Hematopoietic multipotent progenitor cell (in vitro differentiated cells): ENCODE results near the gene ABCG1. TPM values are rescaled to one million over a fixed set of nuclear protein-coding genes. Genes with fewer than 3 reads are reported as not detected.

ENCODE experiments used
- DNase-seq, 3 donors: peaks; one replicate each; pipeline ENCODE4 v3.0.0-alpha.2; 2011 to 2015; ENCODE audit warnings: low read depth in 2 of 3, low spot score in 2 of 3
- total RNA-seq: library from RNA; depleted of rRNA; stranded (reverse); fragments of >200 nt; gene quantifications from one replicate; pipeline ENCODE4 v1.2.3, GENCODE V29; 2012

ABCG1 gene
- total RNA-seq, 1 donor: 45.5 TPM

DNA sequence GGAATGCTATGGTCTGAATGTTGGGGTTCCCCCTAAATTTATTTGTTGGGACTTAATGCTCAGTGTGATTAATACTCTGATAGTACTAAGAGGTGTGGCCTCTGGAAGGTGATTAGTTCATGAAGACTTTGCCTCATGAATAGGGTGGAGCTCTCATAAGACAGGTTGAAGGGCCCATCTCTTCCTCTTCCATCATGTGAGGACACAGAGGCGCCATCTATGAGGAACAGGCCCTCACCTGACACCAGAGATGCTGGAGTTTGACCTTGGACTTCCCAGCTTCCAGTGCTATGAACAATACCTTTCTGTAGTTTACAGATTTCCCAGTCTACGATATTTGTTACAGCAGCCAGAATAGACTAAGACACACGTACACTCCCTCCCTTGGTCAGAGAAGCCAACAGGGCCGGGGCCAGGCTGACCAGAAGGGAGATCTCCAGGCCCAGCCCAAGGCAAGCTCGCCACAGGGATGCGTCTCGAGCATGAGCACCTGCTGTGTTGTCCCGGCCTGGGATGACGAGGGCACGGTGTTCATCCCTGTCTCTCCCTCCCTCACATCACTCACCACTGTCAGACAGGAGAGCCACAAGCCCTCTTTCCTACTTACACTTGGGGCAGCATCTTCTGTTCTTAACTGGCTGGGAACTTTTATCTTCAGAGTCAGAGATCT is 4.7 kb upstream of the ABCG1 start:
- no peak for DNase-seq

DNA sequence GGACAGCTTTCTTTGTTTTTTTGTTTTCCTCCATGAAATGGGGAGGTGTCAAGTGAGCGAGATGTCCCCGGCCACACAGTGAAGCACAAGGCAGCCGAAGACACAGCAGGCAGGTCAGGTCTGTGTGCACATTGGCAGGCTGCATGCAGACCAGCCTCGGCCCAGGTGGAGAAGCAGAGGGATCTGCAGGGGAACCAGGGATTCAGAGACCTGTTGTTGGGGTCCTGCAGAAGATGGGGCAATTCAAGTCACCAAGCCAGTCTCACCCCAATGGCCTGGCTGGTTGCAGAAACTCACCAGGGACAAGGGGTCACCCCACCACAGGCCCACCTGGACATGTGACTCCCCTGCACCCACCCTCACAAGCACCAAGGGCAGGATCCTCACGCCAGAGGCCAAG is 4.0 kb upstream of the ABCG1 start:
- DNase-seq: no peak

DNA sequence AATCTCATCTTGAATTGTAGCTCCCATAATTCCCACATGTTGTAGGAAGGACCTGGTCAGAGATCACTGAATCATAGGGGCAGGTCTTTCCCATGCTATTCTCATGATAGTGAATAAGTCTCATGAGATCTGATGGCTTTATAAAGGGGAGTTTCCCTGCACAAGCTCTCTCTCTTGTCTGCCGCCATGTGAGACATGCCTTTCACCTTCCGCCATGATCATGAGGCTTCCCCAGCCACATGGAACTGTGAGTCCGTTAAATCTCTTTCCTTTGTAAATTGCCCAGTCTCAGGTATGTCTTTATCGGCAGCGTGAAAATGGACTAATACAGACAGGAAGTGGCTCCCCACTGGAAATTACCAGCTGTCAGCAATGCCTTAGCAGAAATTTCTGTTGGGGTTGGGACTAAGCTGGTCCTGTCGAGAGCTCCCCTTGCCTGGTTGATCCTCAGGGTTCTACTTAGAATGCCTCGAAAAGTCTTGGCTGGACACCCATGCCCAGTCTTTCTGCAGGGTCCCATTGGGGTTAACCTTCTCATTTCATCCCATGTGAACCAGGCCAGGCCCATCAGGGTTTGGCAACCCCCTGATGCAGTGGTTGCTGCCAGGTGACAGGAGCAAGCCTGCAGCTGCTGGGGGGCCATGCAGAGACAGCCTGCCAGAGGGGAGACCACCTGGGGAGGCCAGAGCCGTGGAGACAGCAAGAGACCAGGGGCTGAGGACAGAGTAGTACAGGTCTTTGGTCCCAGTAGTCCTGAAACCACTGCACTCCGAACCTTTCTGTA is 2.8 kb upstream of the ABCG1 start:
- no peak for DNase-seq

DNA sequence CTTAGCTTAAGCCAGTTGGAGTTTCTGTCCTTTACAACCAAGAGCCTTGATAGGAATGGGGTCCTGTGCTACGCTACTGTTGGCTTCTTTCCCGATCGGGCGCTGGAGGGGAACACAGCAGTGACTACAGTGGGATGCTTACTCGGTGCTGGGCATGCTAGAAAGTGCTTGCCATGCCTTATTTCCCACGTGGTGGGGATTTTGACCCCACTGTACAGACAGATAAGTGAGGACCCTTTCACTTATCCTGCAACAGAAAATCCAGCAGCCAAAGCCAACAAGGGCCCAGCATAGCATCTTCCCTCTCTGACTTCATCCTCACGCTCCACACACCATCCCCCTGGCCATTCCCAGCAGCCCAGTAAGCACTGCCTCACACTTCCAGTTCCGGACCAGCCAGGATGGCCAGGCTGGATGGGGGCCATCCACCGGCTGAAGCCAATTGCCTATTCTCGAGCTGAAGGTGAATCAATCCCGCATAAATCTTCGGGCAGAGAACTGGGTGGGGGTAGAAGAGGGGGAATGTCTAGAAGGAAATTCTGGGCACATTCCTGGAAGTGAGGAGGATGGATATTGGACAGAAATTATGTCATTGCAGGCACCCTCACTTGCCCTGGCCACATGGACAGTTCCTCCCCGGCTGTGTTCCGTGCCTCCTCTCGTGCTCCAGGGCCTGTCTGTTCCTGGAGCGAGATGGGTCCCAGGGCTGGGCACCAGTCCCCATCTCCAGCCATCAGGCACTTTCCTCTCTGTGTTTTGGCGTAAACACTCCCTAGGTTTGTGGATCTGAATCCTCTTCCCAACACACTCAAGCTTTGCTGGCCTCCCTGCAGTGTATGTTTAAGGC is 2.0 kb upstream of the ABCG1 start:
- no peak for DNase-seq

DNA sequence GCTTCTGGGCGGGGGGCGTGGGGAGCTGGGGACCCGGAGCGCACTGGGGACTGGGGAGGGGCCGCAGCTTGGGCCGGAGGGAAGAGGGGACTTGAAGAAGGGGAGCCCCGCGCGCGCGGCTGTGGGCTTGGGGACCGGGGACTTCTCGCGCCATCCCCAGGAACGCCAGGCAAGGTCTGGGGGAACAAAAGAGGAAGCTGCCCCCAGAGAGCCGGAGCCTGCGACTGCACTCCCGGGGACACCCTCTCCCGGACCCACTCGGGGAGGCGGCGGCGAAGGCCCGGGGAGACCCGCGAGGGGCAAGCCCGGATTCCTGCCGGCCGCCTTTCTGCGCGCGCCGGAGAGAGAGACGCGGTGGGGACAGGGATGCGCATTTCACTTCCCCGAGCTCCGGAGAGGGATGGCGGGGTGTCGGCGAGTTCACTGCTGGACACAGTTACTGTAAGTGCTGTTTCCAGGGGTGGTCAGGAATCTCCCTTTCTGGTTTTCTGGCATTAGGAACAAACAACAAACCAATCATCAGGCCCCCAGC is 732 bp downstream of the ABCG1 start:
- peak in 2 of 3 donors; percentile 31 to 55 for DNase-seq

DNA sequence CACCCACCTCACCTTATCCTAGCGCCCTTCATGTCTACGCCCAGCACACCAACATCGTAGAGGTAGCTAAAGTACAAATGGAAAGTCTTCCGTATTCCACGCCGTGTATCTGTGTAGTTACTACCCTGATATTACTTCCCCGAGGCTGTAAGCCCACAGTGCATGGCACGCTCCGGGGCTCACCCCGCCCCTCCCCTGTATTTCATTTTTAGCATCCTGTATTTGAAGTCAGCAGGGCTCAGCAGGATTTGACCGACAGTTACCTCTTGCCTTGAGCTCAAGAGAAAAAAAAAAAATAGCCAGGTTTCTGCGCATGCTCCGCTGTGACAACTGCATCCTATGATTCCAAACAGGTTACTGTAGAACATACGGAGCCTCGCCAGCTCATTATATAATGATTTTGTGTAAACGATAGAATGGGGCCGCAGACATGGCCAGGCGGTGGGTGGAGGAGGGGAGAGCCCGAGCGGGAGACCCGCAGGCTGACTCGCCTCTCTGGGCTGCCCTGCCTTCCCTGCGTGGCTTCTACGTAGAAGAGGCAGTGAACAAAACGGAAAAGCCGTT is 1.3 kb downstream of the ABCG1 start:
- DNase-seq: peak; percentile 78 to 96 (median 91)

DNA sequence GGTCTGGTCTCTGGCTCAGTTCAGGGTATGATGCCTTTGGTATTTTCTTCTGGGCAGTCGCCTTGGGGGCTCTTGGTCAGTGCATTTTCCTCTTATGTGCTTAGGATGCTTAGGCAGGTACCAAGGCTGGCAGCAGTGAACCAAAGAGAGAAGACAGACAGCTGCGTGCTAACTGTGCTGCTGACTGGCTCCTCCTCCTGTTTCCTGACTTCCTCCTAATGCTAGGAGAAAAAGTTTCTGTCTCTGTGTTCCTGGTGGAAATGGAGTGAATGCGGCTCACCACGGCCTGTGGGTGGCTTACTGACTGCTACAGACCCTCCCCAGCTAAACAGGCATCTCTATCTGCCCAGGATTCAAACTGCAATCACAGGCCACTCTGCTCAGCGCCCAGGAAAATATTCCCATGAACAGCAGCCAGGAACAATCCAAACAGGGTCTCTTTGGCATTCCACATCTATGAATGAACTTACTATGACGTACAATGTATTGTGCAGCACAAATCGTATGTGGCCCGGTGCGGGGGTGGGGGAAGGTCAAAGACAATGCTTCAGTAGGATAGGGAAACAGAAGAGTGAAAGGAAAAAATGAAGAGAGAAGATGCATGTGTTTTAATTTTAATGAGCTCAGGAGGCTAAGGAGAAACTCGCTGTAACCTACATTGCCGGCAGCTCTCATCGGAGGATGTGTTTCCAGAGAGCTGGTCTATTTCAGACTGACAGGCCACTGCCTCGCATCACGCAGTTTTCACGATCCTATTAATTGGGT is 2.8 kb downstream of the ABCG1 start:
- DNase-seq: no peak

DNA sequence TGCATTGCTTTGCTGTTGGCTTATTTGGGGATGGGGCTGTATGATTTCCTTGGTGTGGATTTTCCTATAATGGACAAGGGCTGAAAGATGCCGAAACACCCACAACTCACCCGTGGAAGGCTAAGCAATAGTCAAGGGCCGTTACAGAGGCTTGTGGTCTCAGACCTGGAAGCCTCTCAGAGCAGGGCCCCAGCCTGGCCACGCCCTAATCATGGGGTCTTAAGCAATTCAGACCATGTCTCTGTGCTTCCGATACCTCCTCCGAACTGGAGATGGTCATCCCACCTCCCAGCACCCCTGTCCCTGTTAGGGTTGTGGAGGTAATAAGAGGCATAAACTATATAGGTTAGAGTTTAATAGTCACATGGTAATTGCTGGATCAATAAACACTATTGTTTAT is 3.4 kb downstream of the ABCG1 start:
- DNase-seq: no peak

DNA sequence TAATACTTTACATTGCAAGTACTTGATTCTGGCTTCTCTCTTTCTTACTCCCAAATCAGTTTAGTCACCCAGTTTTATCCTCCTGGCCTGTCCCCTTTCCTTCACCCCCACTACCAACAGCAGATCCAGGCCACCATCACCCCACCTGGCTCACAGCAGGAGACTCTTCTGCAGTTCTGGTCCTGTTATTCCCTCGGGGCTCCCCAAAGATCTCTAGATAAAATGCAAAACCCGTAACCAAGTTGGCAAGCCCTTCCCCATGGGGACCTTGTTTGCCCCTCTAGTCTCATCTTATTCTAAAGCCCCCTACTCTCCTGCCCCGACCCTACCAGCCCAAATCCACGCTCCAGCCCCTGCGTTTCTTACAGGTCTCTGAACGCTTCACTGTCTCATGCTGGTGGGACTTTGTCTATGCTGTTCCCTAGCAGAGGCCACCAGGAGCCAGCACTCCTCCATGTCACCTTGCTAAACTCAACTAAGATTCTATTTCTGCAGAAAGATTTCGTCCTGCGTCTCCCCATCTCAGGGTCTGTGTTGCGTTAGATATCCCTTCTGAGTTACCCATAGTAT is 4.0 kb downstream of the ABCG1 start:
- no peak for DNase-seq

DNA sequence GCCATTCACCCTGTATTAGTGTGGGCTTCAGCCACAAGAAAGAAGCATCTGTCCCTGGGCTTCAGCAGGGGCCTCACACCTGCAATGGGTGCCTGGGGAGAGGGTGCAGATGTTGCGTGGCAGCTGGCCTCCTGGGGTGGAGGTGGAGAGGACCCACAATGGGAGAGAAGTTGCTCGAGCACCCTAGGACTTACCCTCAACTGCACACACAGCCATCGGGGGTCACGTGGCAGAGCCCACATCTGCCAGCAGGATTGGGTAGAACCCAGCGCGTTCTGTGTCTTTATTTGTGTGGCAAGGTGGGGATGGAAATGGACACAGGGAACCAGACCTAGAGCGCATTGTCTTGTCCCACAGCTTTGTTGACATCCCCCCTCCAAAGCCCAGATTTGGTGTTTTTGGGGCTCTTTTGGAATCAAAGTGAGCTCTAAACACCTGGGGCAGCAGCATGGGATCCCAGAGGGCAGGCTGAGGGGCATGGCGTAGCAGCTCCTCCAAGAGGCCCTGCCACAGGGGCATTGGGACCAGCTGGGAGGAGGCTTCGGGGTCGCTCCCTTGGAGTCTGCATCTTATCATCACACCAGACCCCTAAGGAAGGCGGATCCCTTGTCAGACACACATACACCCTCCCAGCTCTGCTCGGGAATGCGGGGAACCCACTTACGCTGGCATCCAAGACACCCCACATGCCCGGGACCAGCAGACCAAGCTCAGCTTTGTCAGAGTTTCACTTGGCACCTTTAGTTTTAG is 5.1 kb downstream of the ABCG1 start:
- DNase-seq: no peak

DNA sequence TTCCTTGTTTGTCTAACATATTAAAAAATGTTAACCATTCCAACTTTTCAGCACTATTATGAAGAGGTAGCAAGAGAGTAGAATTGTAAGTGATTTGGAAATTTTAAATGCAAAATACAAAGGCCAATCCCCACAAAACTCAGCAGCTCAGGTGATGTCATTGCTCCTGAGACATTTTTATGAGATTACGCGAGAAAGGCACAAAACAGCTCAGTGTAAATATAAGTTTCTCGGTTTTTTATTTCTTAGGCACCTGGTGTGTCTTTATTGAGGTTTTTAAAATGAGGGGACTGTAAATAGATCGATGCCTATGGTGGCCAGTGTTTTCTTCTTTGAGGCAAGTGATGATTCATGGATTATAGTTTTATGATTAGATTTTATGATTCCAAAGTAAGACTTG is 6.1 kb downstream of the ABCG1 start:
- DNase-seq: no peak

DNA sequence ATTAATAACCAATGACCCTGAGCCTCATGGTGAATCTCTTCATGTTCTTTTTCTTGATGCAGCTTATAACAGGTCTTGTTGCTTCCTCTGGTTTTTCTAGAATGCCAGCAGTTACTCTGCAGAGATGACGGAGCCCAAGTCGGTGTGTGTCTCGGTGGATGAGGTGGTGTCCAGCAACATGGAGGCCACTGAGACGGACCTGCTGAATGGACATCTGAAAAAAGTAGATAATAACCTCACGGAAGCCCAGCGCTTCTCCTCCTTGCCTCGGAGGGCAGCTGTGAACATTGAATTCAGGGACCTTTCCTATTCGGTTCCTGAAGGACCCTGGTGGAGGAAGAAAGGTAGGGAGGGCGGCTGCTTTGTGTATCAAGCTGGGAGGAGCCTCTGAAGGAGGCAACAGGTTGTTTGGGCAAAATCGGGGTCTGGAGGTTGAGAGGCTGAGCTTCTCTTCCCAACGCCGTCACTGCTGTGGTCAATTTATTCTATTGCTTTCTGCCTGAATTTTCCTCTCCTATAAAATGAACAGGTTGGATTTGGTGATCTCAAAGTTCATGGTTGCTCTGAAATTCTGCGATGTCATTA is 6.7 kb downstream of the ABCG1 start:
- no peak for DNase-seq

DNA sequence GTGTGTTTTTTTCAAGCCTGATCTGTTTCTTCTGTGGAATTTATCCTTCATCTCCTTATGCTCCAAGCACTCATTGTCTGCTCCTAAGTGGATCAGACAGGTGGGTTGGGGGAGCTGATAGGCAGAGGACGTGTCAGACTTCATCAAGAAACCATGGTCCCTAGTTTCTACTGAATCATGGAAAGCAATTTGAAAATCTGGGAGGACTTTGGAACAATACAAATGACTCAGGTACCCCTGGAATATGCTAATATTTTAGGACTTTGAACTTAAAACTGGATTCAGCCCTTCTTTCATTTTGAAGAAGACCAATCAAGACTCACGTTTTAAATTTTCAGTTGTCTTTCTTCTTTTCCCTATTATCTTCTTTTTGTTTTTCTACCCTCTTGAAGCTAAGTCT is 7.7 kb downstream of the ABCG1 start:
- no peak for DNase-seq

DNA sequence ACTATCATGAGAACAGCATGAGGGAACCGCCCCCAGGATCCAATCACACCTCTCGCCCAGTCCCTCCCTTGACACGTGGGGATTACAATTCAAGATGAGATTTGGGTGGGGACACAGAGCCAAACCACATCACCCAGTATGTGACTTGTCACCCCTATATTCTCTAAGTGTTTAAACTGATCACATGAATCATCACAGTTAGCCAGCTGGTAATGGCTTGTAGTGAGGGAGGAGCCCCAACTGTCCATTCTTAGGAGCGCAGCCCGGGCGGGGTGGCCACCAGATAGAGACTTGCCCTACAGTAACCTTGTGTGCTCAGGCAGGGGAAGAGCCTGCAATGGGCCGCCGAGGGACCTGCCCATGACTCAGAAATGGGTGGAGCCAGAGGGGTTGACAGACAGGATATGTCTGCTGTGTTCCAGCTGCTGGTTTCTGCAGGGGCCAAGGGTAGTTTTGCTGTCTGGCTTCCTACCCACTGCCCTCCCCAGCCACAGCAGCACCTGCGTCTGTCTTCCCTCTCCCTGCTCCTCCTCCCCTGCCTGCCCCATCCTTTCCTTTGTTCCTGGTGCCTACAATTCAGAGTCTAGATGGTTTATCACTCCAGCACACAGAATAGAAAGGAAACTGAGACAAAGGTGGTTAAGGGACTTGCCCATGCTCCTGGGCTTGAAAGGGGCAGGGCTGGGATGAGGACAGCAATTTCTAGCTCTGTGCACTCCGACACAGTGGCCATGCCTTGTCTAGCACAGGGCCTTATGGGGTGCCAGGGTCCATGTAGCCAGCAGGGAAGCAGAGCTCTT is 9.2 kb downstream of the ABCG1 start:
- DNase-seq: peak; percentile 81 to 97 (median 97)

DNA sequence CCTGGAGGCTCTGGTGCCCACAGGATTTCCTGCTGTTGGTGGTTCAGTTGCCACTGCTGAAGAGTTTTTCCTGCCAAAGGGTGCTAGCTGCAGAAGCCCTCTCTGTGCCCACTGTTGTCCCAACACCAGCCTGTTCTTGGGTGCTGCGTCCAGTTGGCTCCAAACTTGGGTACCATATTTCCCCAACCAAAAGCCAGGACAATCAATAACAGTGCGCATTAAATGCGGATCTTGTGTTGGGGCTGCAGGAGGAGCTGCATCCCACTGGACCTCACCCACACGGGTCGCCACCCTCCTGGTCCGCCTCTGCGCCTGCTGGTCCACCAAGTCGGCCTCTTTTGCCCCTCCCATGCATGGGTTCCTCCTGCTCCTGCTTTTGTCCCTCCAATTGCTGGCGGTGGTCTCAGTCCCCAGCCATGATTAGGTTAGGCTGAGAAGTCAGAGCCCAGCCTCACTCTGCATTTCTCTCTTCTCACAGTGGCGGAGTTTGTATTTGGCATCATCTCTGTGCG is 9.8 kb downstream of the ABCG1 start:
- DNase-seq: no peak

DNA sequence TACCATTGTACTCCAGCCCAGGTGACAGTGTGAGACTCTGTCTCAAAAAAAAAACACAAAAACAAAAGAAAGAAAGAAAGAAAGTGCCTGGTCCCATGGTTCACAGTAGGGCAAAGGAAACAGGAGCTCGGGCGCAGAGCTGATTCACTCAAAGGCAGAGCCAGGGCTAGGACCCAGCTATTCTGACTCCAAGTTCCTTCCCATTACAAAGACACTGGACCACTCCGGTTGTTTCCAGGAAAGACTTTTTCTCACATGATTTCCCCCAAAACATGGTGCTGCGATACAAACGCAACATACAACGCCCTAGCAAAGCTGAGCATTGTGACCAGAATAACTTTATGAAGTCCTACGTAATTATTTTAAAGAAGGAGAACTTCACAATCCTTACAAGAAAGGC is 10.7 kb downstream of the ABCG1 start:
- DNase-seq: no peak

DNA sequence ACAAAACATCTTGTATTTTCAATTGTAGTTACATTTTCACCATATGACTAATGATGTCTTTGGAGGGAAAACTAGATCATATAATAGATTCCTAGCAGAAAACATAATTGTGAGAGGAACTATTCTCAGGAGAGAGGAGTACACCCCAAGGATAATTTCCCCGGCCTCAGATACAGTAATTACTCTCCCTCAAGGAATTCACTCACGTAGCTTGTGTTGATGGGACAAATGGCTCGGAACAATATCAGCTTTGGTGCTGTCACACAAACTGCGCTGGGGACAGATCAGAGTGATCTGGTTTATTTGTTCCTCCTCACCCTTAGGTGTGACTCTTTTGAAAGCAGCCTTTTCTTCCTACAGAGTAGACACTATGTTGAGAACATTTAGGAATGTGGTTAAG is 11.2 kb downstream of the ABCG1 start:
- DNase-seq: no peak

DNA sequence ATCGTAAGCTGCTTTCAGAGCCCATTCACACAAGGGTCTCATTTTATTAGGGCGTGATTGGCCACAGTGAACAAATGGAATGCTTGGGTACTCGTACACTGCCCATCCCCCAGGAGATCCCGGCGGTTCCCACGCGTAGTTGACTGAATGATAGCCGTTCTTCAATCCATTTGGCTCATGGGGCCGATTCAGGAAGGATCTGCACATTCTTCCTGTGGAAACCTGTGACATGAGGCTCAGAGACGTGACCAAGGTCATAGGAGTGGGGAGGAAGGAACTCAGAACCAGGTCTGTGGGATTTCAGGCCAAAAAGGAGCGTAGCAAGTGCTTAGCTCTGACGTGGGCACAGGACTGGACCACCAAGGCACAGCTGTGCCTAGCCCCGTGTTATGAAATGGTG is 11.7 kb downstream of the ABCG1 start:
- DNase-seq: no peak
